DLD1 (cell line): ENCODE data around the gene CFAP54.
"Not testable (repeated sequence)": the region's sequence is repeated elsewhere in the genome, so short reads cannot be mapped to it uniquely, and the experiment has no call there.

Source experiments
- in situ Hi-C: cut with HindIII; loops from 2 replicates; pipeline ENCODE4 v1.10.0; 2017; ENCODE audit warnings: low sequenced_read_pairs

Gene CFAP54

GRCh38 chr12:96472384-96472783 is 17.0 kb upstream of the CFAP54 start:
- in situ Hi-C loops = no loop called here

DNA sequence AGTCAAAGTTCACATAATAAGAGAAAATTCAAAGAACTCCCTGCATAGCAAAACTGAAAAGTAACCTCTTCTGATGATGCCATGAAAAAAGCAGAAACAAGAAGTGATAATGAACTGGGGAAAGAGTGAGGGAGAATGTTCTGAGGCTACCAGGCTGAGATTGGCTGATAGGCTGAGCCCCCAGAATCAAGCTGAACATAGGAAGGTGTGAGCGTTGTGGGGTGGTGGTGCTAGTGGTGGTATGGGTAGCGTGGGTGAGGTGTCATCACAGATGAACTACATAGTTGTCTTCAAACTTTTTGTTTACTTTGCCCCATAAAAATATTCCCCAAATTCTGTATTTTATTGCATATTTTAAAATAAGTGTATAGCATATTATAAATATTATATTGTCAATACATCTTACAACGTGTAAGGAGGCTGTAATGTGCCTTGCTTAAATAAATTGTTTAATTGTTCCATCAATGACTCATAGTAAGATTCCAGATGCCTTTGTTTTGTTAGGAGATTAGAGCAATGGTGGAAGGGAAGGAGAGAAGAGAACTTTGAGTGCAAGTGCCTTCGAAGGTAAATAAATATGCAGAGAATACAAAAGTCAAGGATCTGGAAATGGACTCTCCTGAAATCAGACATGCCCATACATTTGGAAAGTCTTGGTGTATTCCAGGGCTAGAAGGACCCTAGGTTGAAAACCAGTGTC is 15.8 kb upstream of the CFAP54 start:
- in situ Hi-C loops = no loop called here

DNA sequence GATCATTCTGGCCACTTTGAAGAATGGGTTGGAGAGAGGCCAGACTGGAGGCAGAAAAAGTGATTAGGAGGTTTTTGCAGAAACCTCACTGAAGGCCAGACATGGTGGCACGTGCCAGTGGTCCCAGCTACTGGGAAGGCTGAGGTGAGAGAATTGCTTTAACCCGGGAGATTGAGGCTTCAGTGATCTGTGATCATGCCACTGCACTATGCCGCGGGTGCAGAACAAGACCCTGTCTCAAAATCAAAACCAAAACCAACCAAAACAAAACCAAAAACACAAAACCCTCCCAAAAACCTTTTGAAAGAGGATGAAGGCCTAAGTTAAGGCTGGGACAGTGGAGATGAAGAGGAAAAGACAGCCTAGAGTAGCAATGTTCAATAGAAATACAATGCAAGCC is 15.2 kb upstream of the CFAP54 start:
- in situ Hi-C loops = no loop called here

DNA sequence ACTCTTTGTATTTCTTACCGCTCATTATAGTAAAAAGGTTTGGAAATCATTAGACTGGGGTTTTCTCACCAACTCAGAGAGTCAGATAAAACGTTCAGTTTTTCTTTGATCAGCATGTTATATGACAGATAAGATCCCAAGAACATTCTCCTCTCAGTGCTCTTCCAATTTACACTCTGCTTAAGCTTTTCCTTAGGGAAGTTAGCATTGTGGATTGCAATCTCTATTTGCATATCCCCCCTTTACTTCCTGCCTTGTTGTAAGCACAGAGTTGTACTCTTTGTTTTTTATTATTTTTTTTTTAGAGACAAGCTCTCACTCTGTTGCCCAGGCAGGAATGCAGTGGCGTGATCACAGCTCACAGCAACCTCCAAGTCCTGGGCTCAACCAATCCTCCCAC is 11.4 kb upstream of the CFAP54 start:
- in situ Hi-C loops = no loop called here

DNA sequence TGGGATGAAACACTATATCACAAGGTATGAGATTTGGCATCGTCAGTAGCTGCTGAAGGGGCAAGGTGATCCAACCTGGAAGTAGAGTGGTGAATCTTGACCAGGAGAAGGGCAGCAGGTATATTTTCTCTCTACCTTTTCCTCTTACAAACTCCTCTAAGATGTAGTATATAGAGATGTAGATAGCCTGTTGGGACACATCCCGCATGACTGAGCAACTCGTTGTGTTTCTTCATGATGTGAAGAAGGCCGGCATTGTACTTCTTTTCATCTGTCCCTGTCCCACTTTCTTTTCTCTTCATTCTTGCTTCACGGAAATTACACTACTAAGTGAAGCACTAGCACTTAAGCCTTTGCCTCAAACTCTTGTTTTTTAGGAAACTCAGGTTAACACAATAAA is 7.3 kb upstream of the CFAP54 start:
- in situ Hi-C loops = no loop called here

DNA sequence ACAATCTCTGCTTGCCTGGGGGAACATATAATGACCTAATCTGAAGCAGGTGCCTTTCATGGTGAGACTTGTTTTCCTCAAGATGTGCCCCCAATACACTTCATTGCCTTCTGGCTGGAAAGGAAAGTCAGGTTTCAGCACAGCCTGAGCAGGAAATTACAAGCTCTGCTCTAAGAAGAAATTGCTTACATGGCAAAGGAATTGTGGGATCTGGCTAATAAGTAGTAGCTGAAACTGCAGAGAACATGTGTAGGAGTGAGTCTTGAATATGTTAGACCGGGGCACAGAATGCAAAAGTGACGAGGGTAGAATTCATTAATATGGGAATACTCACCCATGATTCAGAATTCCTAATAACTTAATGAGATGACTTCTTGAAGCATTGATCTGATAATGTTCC is 6.3 kb upstream of the CFAP54 start:
- in situ Hi-C loops = no loop called here

- in situ Hi-C loops = no loop called here
These were observed 2.4 kb upstream of the CFAP54 start for GRCh38 chr12:96486751-96487613.

DNA sequence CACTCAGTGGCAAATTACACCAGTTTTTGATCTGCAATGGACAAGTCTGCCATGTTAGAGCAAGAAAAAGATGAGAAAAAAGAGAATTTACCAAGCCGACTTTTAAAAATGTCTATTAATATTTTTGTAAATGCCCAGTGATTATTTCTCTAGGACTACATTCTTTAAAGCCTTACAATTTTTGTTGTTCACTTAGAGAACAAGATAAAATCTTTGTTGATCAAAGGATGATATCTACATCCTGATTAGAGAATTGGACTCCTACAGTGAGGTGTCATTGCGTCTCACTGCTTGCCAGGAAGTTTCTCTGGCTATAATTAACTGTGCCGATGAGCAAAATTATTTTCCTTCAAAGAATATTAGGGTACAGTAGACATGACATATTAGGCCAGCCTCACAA is 1.7 kb upstream of the CFAP54 start:
- in situ Hi-C loops = no loop called here

GRCh38 chr12:96493106-96493505 is 3.7 kb downstream of the CFAP54 start:
- in situ Hi-C loops = no loop called here

- in situ Hi-C loops = not testable (repeated sequence)
These were observed 4.8 kb downstream of the CFAP54 start for GRCh38 chr12:96494154-96494553.

- in situ Hi-C loops = no loop called here
These were observed 5.8 kb downstream of the CFAP54 start for GRCh38 chr12:96495155-96495554.

DNA sequence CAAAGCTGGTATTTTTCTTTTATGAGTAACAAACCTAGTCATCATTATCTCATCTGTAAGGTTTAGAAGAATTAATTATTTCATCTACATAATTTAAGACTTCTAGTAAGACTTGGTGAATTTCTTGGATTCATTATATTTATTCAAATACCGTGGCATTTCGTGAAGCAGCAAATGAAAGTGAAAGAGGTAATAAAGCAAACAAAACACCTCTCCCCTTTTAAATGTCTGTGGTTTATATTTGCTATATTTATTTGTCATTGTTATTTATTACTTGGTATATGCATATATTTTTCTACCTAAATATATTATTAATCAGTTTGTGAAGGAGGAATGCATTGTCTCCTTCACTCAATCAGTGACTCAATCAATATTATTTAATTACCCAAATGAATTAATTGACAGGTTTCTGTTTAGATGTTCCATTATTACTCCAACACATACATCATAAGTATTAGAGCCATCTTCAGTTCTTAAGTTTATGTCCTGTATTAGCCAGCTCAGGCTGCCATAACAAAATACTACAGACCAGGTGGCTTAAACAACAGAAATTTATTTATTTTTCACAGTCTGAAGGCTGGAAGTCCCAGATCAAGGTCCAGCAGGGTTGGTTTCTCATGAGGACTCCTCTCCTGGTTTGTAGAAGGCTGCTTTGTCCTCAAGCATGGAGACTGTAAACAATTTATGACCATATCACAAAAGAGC is 6.6 kb downstream of the CFAP54 start:
- in situ Hi-C loops = no loop called here

DNA sequence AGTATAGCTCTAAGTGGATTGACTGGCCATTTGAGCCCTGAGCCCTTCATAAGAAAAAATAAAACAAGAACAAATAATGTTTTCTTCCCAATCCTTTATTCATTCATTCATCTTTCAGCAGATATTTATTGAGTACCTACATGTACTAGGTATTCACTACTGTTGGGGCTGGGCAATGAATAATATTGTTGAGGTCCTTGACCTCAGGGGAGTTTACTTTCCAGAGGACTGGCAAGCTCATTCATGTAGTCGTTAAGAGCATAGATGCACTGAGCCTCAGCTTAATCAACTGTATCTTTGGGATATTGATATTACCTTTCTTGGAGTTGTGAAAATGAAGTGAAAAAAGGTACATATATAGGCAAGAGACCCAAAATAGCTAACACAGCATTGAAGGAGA is 7.6 kb downstream of the CFAP54 start:
- in situ Hi-C loops = no loop called here

GRCh38 chr12:96497855-96498254 is 8.5 kb downstream of the CFAP54 start:
- in situ Hi-C loops = no loop called here

DNA sequence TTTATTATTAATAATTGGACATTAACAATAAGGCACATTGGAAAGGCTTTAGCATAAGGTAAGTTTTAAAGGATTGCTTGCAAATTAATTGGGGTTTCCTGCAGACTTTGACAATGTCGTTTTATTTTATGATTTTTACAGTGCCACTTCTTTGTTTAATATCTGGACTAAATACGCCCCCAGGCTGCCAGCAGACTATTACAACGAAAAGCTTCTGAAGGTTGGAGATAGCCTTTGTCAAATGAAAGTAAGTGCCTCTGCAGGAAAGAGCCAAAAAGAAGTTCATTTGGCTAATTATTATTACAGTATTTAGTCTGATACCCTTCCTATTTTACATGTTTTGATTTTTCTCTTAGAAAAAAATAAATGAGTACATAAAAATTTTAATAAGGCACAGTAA is 11.3 kb downstream of the CFAP54 start:
- in situ Hi-C loops = loop anchor here (25.0 kb wide), 1 partner anchor 438 kb away; no protein-coding TSS in a partner anchor

GRCh38 chr12:96501133-96501761 is 11.9 kb downstream of the CFAP54 start:
- in situ Hi-C loops = loop anchor here (25.0 kb wide), 1 partner anchor 439 kb away; no protein-coding TSS in a partner anchor

DNA sequence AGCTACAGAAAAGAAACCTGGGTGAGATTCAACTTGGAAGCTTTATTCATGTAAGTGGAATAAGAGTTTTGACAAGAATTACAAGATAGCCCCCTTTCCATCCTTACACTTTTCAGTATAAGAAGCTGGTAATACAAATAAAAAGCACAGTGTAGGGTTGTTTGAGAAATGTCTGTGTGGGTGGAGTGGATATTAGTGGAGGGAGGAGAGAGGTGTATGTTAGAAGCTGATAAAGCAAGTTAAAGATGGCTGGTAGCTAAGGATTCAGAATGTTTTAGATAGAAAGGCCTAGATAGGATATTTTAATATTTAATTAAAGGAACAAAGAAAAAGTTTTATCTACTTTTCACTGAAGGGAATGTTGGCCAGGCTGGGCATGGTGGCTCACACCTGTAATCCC is 12.5 kb downstream of the CFAP54 start:
- in situ Hi-C loops = loop anchor here (25.0 kb wide), 1 partner anchor 440 kb away; no protein-coding TSS in a partner anchor

DNA sequence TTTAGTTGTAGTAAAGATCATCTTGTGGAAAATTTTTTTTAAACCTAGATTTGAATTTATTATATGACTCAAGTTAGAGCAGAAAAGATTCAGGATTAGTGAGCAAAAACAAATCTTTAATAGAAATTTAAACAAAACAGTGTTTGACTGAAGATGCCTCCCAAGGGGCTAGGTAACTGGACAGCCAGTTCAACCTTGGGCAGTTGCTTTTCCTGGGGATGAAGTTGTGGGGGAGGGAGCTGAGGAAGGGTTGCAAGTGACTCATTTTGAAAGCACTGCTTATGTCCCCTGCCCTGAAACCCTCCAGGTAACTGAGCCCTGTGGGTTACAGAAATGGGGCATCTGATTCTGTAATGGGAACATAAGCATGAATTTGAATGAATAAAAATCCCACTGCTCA is 13.1 kb downstream of the CFAP54 start:
- in situ Hi-C loops = loop anchor here (25.0 kb wide), 1 partner anchor 440 kb away; no protein-coding TSS in a partner anchor

DNA sequence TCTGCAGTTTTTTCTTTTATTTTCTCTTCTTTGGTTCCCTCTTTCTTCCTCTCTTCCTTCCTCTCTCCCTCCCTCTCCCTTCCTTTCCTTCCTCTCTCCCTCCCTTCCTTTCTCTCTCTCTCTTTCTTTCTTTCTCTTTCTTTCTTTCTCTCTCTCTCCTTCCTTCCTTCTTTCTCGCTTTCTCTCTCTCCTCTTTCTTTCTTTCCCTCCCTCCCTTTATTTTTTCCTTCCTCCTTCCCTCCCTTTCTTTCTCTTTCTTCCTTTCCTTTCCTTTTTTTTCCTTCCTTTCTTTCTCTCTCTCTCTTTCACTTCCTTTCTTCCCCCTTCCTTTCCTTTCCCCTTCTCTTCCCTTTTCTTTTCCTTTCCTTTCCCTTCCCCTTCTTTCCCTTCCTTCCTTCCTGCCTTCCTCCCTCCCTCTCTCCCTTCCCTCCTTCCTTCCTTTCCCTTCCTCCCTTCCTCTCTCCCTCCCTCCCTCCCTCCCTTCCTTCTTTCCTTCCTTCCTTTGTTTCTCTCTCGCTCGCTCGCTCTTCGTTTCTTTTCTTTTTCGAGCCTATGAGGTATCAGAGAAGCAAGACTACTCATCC is 13.7 kb downstream of the CFAP54 start:
- in situ Hi-C loops = loop anchor here (25.0 kb wide), 1 partner anchor 441 kb away; no protein-coding TSS in a partner anchor

GRCh38 chr12:96503976-96504375 is 14.6 kb downstream of the CFAP54 start:
- in situ Hi-C loops = loop anchor here (25.0 kb wide), 1 partner anchor 442 kb away; no protein-coding TSS in a partner anchor
